Breast epithelium (tissue), 4 donors: ENCODE results near the gene TOP1. TPM values are rescaled to one million over a fixed set of nuclear protein-coding genes. Genes with fewer than 3 reads are reported as not detected.
A peak's percentile ranks its signal among the peaks of the same experiment; 100 is the strongest.

ENCODE experiments used
- DNase-seq, 2 donors: peaks; one replicate each; pipeline ENCODE4 v3.0.0-alpha.2; 2019; ENCODE audit warnings: low spot score in 2 of 2
- H3K27ac ChIP-seq, 2 donors: fragments of 200-600 bp; sonication (generic) in 1 of 2; one replicate each; pipeline ENCODE4 v1.5.1; 2016 to 2019; ENCODE audit warnings: mild to moderate bottlenecking in 1 of 2
- H3K27me3 ChIP-seq, 2 donors: fragments of 200-600 bp; sonication (generic) in 1 of 2; one replicate each; pipeline versions ENCODE4 v1.5.1 to v1.6.0; 2017 to 2019; ENCODE audit warnings: control low read depth in 1 of 2, mild to moderate bottlenecking in 1 of 2
- H3K36me3 ChIP-seq: fragments of 200-600 bp; one replicate; pipeline ENCODE4 v1.5.1; 2019
- H3K4me1 ChIP-seq, 2 donors: fragments of 200-600 bp; sonication (generic); one replicate each; pipeline ENCODE4 v1.5.1; 2016 to 2019; ENCODE audit warnings: control low read depth in 1 of 2
- H3K4me3 ChIP-seq, 3 donors: fragments of 200-600 bp; sonication (generic); 1 replicate in 2 of 3; 2 replicates in 1 of 3; pipeline ENCODE4 v1.5.1; 2016 to 2019; ENCODE audit warnings: mild to moderate bottlenecking in 3 of 3, moderate library complexity in 2 of 3
- H3K9me3 ChIP-seq, 2 donors: fragments of 200-600 bp; sonication (generic) in 1 of 2; one replicate each; pipeline ENCODE4 v1.5.1; 2016 to 2019; ENCODE audit warnings: control low read depth in 1 of 2
- POLR2A ChIP-seq: fragments of 450-650 bp; IDR thresholded peaks from one replicate; pipeline ENCODE4 v1.6.1; 2016; ENCODE audit warnings: antibody characterized with exemption, mild to moderate bottlenecking, moderate library complexity
- POLR2AphosphoS5 ChIP-seq, 3 donors: sonication (generic); formaldehyde crosslinking; IDR thresholded peaks; one replicate each; pipeline ENCODE4 v1.6.1; 2017; ENCODE audit warnings: antibody characterized with exemption in 3 of 3
- intact Hi-C: fragments of 100-400 bp; cut with DNase I; formaldehyde crosslinking; loops from one replicate; pipeline ENCODE4 v1.15.1; 2023; ENCODE audit warnings: low total_unique reads
- total RNA-seq, 3 donors: library from RNA; depleted of rRNA; stranded (reverse); fragments of >200 nt; gene quantifications; one replicate each; pipeline ENCODE4 v1.1.0, GENCODE V29; 2016
- TF ChIP-seq, protein P1 (sequence below), 3 donors: fragments of 450-650 bp; IDR thresholded peaks; one replicate each; pipeline ENCODE4 v1.5.1; 2016 to 2017; ENCODE audit warnings: antibody characterized with exemption in 3 of 3, mild to moderate bottlenecking in 3 of 3, moderate library complexity in 3 of 3

Gene TOP1
- total RNA-seq, 3 donors from 2014 or later, result 24.0 to 41.6 (median 40.3) TPM

DNA sequence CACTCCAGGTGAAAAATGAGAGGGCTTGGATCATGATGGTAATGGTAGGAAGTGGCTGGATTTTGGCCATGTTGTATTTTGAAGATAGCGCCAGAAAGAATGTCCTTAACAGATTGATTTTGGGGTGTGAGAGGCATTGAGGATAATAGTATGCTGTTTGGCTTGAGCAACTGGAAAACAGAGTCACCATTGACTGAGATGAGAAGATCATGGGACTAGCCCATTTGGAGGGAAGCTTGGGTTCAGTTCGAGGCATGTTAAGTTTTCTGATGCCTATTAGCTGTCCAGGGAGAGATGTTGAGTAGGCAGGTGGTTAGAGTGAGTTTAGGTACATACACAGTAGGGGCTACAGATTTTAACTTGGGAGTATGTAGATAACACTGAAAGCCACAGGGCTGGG is 132.1 kb downstream of the TOP1 start:
- no peak overlapping the region for H3K4me3 ChIP-seq
- no peak for TF ChIP-seq POLR2A
- TF ChIP-seq, protein P1, sequence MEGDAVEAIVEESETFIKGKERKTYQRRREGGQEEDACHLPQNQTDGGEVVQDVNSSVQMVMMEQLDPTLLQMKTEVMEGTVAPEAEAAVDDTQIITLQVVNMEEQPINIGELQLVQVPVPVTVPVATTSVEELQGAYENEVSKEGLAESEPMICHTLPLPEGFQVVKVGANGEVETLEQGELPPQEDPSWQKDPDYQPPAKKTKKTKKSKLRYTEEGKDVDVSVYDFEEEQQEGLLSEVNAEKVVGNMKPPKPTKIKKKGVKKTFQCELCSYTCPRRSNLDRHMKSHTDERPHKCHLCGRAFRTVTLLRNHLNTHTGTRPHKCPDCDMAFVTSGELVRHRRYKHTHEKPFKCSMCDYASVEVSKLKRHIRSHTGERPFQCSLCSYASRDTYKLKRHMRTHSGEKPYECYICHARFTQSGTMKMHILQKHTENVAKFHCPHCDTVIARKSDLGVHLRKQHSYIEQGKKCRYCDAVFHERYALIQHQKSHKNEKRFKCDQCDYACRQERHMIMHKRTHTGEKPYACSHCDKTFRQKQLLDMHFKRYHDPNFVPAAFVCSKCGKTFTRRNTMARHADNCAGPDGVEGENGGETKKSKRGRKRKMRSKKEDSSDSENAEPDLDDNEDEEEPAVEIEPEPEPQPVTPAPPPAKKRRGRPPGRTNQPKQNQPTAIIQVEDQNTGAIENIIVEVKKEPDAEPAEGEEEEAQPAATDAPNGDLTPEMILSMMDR (IDR thresholded peaks at IDR 0.05), result no peak
- peaks cover 16% of the 10 kb centered on the region for H3K36me3 ChIP-seq
- no peaks in the 10 kb centered on the region for H3K27me3 ChIP-seq
- no peaks in the 10 kb centered on the region for H3K9me3 ChIP-seq
- no peak for DNase-seq
- peak overlapping the region in 1 of 2 donors; percentile 51 for H3K27ac ChIP-seq
- intact Hi-C loops, result no loop called here
- peaks cover 0 to 6% of the 10 kb centered on the region in 2 donors for H3K4me1 ChIP-seq

DNA sequence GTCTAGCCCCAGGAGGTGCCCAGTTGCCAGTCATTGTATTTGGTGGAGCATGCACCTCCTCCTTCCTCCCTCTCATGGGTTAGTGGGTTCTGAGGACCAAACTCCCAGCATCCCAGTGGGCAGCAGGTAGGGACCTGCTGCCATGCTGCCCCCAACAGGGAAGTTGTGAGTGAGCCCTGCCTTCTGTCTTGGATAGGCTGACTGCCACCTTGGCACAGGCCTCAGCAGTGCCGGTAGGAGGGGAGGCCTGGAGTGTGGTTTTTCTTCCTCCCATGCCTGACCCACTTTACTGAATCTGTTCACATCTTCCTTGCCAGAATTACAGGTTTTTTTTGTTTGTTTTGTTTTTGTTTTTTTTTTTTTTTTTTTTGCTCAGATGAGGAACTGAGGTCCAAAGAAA is 133.3 kb downstream of the TOP1 start:
- no peak for DNase-seq
- peak overlapping the region; percentile 25 to 63 for H3K27ac ChIP-seq
- H3K36me3 ChIP-seq, result peaks cover 16% of the 10 kb centered on the region
- H3K4me3 ChIP-seq, result no peak overlapping the region
- no peaks in the 10 kb centered on the region for H3K27me3 ChIP-seq
- TF ChIP-seq POLR2AphosphoS5 (IDR thresholded peaks at IDR 0.05) (no peak), POLR2A (no peak)
- TF ChIP-seq, protein P1 (IDR thresholded peaks at IDR 0.05), result no peak
- H3K4me1 ChIP-seq, result peaks cover 0 to 1% of the 10 kb centered on the region in 2 donors
- no peaks in the 10 kb centered on the region for H3K9me3 ChIP-seq
- intact Hi-C loops, result no loop called here

DNA sequence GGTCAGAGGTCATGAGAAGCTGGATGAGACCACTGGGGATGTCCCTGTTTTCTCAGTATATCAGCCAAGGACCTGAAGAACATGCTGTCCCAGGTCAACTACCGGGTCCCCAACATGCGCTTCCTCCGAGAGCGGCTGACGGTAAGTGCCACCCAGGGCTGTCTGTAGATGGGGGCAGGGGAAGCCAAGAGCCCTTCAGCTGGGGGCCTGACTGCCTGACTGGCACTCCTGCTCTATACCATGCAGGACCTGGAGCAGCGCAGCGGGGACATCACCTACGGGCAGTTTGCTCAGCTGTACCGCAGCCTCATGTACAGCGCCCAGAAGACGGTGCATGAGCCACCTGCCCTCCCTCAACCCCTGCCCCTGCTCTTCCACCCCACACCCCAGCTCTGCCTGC is 133.8 kb downstream of the TOP1 start:
- TF ChIP-seq POLR2AphosphoS5 (IDR thresholded peaks at IDR 0.05) (no peak), POLR2A (no peak)
- TF ChIP-seq, protein P1 (IDR thresholded peaks at IDR 0.05), result no peak

DNA sequence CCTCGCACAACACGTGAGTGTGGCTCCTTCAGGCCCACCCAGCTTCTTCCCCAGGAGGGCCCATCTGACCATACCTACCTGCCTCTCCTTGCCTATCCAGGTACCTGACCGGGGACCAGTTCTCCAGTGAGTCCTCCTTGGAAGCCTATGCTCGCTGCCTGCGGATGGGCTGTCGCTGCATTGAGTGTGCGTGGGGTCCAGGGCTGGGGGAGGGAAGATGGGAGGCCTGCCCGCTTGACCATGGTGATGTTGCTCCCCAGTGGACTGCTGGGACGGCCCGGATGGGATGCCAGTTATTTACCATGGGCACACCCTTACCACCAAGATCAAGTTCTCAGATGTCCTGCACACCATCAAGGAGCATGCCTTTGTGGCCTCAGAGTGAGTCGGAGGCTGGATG is 135.2 kb downstream of the TOP1 start:
- Histone ChIP-seq H3K27me3 (no peaks in the 10 kb centered on the region), H3K4me1 (no peaks in the 10 kb centered on the region), H3K9me3 (no peaks in the 10 kb centered on the region), H3K36me3 (peaks cover 16% of the 10 kb centered on the region), H3K4me3 (no peak overlapping the region), H3K27ac (peak overlapping the region in 1 of 2 donors; percentile 72)
- no peak for DNase-seq
- no peak for TF ChIP-seq POLR2A
- no peak for TF ChIP-seq POLR2AphosphoS5 (IDR thresholded peaks at IDR 0.05)
- TF ChIP-seq, protein P1 (IDR thresholded peaks at IDR 0.05), result no peak
- intact Hi-C loops, result no loop called here

More for the DNA sequence above, 133.8 kb downstream of the TOP1 start:
- H3K4me1 ChIP-seq, result no peaks in the 10 kb centered on the region
- H3K9me3 ChIP-seq, result no peaks in the 10 kb centered on the region
- H3K36me3 ChIP-seq, result peaks cover 16% of the 10 kb centered on the region
- peak overlapping the region in 1 of 2 donors; percentile 72 for H3K27ac ChIP-seq
- H3K4me3 ChIP-seq, result no peak overlapping the region
- no peaks in the 10 kb centered on the region for H3K27me3 ChIP-seq
- intact Hi-C loops, result no loop called here
- no peak for DNase-seq

DNA sequence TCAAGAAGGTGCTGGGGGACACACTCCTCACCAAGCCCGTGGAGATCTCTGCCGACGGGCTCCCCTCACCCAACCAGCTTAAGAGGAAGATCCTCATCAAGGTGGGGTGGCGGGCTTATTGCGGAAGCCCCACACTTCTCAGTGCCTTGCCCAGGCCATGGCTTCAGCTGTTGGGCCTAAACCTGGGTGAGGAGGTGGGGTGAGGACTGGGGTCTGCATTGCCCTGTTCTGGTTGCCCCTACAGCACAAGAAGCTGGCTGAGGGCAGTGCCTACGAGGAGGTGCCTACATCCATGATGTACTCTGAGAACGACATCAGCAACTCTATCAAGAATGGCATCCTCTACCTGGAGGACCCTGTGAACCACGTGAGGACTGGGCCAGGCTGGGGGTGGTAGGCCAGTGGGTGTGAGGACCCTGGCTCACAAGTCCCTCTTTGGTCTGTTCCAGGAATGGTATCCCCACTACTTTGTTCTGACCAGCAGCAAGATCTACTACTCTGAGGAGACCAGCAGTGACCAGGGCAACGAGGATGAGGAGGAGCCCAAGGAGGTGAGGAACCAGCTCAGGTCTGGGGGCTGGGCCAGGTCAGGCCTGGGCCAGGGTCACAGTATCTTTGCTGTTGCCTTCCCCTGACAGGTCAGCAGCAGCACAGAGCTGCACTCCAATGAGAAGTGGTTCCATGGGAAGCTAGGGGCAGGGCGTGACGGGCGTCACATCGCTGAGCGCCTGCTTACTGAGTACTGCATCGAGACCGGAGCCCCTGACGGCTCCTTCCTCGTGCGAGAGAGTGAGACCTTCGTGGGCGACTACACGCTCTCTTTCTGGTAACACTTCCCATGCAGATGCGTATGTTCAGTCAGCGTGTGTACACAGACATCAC is 136.6 kb downstream of the TOP1 start:
- peak in 1 of 2 donors; percentile 10 for DNase-seq
- Histone ChIP-seq H3K27ac (peak overlapping the region in 1 of 2 donors; percentile 23), H3K36me3 (peaks cover 20% of the 10 kb centered on the region), H3K4me3 (no peak overlapping the region), H3K4me1 (no peaks in the 10 kb centered on the region), H3K9me3 (no peaks in the 10 kb centered on the region), H3K27me3 (no peaks in the 10 kb centered on the region)
- no peak for TF ChIP-seq POLR2A
- TF ChIP-seq POLR2AphosphoS5 (IDR thresholded peaks at IDR 0.05), result no peak
- TF ChIP-seq, protein P1 (IDR thresholded peaks at IDR 0.05), result no peak
- intact Hi-C loops, result no loop called here
